CD4-positive, alpha-beta T cell treated with Interleukin-1 beta for 1 hour (primary cell): ENCODE data around the gene SGCD.

Source experiments
- DNase-seq, 2 donors: peaks; one replicate each; pipeline ENCODE4 v3.0.0-alpha.2; 2020 to 2022

SGCD gene

GRCh38 chr5:156405988-156406387 lies 79.0 kb downstream of the SGCD start:
- no peak for DNase-seq

GRCh38 chr5:156407251-156407650 lies 80.3 kb downstream of the SGCD start:
- DNase-seq: no peak

GRCh38 chr5:156409834-156410233 lies 82.9 kb downstream of the SGCD start:
- DNase-seq: no peak

GRCh38 chr5:156411185-156411613 lies 84.2 kb downstream of the SGCD start:
- DNase-seq: no peak

GRCh38 chr5:156411957-156412356 lies 85.0 kb downstream of the SGCD start:
- no peak for DNase-seq

- no peak for DNase-seq
These were observed 87.4 kb downstream of the SGCD start for GRCh38 chr5:156414391-156414790.

- no peak for DNase-seq
These were observed 92.7 kb downstream of the SGCD start for GRCh38 chr5:156419661-156420060.

- DNase-seq: no peak
These were observed 93.7 kb downstream of the SGCD start for GRCh38 chr5:156420665-156421064.

GRCh38 chr5:156421798-156422197 lies 94.8 kb downstream of the SGCD start:
- no peak for DNase-seq

GRCh38 chr5:156423597-156423996 lies 96.6 kb downstream of the SGCD start:
- no peak for DNase-seq

- DNase-seq: no peak
These were observed 100.4 kb downstream of the SGCD start for GRCh38 chr5:156427315-156427714.

GRCh38 chr5:156431956-156432829 lies 105.2 kb downstream of the SGCD start:
- no peak for DNase-seq

- DNase-seq: no peak
These were observed 105.8 kb downstream of the SGCD start for GRCh38 chr5:156432830-156433105.

- DNase-seq: no peak
These were observed 107.5 kb downstream of the SGCD start for GRCh38 chr5:156434471-156434870.

GRCh38 chr5:156435101-156435500 lies 108.1 kb downstream of the SGCD start:
- DNase-seq: no peak

- DNase-seq: no peak
These were observed 111.1 kb downstream of the SGCD start for GRCh38 chr5:156438076-156438475.

- no peak for DNase-seq
These were observed 117.9 kb downstream of the SGCD start for GRCh38 chr5:156444753-156445291.

GRCh38 chr5:156446526-156446925 lies 119.6 kb downstream of the SGCD start:
- no peak for DNase-seq

- no peak for DNase-seq
These were observed 123.8 kb downstream of the SGCD start for GRCh38 chr5:156450778-156451177.

GRCh38 chr5:156451505-156451904 lies 124.5 kb downstream of the SGCD start:
- DNase-seq: no peak

- DNase-seq: no peak
These were observed 129.9 kb downstream of the SGCD start for GRCh38 chr5:156456857-156457256.

- DNase-seq: no peak
These were observed 132.9 kb downstream of the SGCD start for GRCh38 chr5:156459812-156460385.

- DNase-seq: no peak
These were observed 133.5 kb downstream of the SGCD start for GRCh38 chr5:156460471-156460870.

GRCh38 chr5:156466871-156467270 lies 139.9 kb downstream of the SGCD start:
- DNase-seq: no peak

GRCh38 chr5:156469636-156470035 lies 142.7 kb downstream of the SGCD start:
- no peak for DNase-seq
